NCI-H1105 (cell line): Measurements from ENCODE around the gene MT1A.

Experiments
- DNase-seq: peaks from one replicate; lab custom pipeline; 2025; lab: John Stamatoyannopoulos, UW

The MT1A gene

DNA sequence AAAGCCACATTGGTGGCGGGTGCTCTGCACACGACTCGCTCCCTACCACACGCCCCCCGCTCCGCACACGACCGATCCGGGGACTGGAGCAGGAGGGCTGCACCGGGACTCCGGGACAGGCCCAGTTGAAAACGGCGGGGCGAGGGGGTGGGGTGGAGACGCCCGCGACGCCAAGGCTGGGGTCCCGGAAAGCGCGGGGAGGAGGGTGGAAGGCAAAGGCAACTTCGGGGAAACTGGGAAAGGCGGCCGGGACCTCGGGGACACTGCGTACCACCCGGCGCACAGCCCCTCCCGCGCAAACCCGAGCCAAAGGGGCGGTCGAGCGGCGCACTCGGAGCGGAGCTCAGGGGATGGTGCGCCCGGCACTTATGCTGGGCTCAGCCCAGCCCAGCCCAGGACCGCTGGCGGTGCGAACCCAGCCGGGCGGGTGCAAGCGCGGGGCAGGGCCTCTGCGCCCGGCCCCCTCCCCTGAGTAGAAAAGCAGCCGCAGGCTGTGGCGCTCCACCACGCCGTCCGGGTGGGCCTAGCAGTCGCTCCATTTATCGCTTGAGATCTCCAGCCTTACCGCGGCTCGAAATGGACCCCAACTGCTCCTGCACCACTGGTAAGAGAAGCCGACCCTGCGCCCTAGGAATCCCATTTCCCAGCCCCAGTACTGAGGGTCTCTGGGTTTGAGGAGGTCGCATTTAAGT, 6.2 kb upstream of the MT1A start, which contains the start of gene MT1M:
MT1M (plus strand) TSS at position 504 of the 692 bp plus-strand sequence; CDS start at position 577, 73 bp downstream.
- DNase-seq: no peak

GRCh38 chr16:56632848-56633365, 5.6 kb upstream of the MT1A start:
- DNase-seq: no peak

DNA sequence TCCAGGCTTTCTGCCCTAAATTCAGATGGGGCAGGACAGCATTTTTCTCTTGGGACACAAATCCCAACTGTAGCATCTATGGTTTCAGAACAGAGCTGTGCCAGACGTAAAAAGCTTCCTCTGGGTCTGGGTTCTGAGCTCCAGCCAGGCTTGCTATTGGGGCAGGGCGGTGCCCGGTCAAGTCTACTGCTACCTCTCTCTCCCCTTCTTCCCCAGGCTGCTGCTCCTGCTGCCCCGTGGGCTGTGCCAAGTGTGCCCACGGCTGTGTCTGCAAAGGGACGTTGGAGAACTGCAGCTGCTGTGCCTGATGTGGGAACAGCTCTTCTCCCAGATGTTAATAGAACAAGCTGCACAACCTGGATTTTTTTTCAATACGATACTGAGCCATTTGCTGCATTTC, 4.9 kb upstream of the MT1A start:
- no peak for DNase-seq

- DNase-seq: no peak
These were observed 3.6 kb upstream of the MT1A start for GRCh38 chr16:56634715-56635440.

DNA sequence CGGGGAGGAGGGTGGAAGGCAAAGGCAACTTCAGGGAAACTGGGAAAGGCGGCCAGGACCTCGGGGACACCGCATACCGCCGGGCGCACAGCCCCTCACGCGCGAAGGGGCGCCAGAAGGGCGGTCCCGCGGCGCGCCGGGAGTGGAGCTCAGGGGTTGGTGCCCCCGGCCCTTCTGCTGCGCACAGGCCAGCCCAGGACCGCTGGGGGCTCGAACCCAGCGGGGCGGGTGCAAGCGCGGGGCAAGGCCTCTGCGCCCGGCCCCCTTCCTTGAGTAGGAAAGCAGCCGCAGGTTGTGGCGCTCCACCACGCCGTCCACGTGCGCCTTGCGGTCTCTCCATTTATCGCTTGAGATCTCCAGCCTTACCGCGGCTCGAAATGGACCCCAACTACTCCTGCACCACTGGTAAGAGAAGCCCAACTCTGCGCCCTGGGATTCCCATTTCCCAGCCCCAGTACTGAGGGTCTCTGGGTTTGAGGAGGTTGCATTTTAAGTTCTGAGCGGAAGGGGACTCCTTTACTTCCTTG, 3.0 kb upstream of the MT1A start:
- no peak for DNase-seq

DNA sequence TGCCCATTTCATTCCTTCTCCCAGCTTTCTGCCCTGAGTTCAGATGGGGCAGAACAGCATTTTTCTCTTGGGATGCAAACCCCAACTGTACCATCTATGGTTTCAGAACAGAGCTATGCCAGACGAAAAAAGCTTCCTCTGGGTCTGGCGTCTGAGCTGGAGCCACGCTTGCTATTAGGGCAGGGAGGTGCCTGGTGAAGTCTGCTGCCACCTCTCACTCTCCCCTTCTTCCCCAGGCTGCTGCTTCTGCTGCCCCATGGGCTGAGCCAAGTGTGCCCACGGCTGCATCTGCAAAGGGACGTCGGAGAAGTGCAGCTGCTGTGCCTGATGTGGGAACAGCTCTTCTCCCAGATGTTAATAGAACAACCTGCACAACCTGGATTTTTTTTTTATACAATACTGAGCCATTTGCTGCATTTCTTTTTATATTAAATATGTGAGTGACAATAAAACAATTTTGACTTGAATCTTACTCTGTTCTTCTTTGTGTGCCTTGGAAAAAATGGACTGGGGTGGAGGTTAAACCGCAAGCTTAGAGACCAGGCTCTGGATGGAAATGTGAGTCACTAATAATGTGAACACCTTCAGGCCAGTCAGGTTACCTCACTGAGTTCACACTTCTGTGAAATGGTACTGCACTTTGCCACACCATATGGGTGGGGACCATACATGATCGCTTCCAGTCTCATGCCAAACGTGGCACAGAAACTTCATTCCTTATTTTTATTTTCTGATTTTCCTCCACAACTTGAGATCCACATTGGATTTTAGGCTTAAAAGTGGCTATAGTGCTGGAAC, 1.7 kb upstream of the MT1A start:
- no peak for DNase-seq

- DNase-seq: no peak
These were observed 579 bp downstream of the MT1A start for GRCh38 chr16:56639045-56639444.

DNA sequence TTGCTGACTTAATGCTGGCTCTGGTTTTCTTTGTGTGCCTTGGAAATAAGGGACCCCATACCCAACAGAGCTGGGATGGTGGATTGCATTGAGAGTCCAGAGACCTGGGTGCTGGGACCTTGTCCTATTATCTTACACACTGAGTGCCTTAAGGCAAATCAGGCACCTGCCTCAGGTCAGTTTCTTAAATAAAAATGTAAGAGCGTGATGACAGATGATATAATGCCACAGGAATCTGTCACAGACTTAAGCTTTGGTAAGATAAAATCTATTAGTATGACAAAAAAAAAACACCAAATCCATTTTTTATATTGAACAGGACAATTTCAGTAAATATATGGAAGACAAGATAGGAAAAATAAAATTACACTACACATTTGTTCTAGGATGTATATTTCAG, 1.6 kb downstream of the MT1A start:
- DNase-seq: no peak

DNA sequence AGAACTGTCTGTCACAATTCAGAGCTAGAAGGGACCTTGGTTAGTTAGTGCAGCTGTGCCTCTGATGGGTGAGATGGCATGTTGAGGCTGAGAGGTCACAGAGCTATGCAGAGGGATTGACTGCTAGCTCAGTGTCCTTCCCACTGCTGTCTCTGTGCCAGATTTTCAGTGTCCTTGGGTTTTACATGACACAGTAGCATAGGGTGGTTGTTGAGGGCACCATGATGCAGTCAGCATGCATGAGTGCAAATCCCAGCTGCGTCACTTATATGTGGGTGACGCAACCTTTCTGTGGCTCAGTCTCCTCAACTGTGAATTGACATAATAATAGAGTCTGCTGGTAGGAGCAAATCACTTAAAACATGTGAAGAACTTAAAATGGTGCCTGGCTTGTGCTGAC, 2.7 kb downstream of the MT1A start:
- no peak for DNase-seq

- DNase-seq: no peak
These were observed 4.8 kb downstream of the MT1A start for GRCh38 chr16:56643080-56643778.

DNA sequence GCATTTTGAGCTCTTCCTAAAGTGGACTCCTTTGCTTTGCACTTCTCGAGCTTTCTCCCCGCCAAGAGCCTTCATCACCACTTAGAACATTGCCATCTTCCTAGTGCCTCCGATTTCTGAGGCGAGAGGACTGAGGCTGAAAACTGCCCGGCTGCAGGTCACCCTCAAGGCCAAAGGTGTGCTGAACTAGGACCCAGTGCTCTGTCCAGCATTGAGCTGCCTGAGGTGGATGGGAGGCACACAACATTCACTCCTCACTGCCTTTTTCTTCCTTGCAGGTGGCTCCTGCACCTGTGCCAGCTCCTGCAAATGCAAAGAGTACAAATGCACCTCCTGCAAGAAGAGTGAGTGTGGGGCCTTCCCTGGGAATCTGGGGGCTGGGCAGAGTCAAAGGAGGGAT, 5.4 kb downstream of the MT1A start:
- no peak for DNase-seq

- DNase-seq: no peak
These were observed 6.8 kb downstream of the MT1A start for GRCh38 chr16:56645311-56645710.

DNA sequence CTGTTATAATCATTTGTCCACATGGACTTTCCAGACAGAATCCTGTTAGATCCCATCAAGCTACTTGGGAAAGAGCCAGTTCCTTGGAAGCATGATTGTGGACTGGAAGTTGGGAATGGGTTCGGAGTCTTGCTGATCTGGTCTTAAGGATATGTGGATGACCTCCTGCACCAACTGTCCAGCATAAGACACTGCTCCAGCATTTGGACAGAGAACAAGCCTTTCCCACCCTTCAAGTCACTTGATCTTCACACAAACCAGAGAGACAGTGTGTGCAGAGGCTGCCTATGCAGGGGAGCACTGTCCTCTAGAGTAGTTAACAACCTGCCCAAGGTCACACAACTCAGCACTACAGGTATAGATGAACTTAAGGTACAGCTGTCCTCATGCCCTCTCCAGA, 7.4 kb downstream of the MT1A start:
- no peak for DNase-seq

DNA sequence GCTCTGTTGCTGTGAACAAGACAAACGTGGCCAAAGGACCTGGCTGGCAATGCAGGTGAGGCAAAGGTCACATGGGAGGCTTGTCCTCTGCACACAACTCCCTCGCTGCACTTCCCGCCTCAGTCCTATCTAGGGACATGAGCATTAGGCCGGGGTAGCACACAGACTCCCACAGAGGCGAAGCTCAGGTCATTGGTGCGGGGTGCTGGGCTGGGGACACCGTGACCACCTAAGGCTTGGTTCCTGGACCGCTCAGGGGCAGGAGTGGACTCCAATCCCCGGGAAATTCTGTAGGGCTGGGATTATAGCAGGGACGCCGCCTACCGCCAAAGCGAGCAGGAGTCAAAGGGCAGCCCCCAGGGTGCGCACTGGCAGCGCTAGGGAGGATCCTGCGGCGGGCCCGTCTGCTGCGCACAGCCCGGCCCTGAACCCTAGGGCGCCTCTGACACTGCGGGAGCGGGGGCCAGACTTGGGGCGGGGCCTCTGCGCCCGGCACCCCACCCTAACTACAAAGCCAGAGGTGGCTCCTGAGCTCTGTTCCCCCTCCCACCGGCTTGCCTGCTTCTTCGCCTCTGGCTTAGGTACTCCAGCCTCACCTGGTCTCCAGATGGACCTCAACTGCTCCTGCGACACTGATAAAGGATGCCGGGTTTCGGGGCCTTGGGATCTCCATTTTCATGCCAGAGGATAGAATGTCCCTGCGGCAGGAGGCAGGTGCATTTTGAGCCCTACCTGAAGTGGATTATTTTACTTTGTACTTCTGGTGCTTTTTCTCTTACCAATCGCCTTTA, 9.4 kb downstream of the MT1A start:
- no peak for DNase-seq

- no peak for DNase-seq
These were observed 10.8 kb downstream of the MT1A start for GRCh38 chr16:56649271-56649670.

DNA sequence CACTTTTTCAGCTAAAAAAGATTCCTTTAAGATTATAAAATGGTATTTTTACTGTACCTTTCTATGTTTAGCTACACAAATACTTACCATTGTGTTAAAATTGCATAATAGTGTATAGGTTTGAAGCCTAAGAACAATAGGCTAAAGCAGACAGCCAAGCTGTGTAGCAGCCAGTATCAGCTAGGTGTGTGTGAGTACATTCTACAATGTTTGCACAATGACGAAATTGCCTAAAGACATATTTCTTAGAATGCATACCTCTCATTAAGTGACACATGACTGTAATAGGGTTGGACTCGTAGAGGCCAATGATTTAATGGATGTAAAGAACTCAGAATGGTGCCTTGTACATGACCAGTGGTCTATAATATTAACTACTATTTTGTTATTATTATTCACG, 11.4 kb downstream of the MT1A start:
- DNase-seq: no peak

- DNase-seq: no peak
These were observed 13.1 kb downstream of the MT1A start, which contains the start of gene MT1B for GRCh38 chr16:56651586-56651985. Gene MT1B (plus strand): TSS chr16:56651886. CDS start chr16:56651954, 68 bp downstream.

DNA sequence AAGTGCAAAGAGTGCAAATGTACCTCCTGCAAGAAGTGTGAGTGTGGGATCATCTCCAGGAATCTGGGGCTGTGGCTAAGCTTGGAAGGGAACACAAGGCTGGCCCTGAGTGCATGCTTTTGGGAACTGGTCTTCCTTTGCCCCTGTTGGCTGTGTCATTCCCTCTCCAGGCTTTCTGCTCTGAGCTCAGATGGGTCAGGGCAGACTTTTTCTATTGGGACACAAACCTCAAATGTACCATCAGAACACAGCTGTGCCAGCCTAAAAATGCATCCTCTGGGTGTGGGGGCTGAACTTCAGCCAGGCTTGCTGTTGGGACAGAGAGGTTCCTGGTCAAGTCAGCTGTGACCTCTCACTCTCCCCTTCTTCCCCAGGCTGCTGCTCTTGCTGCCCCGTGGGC, 14.1 kb downstream of the MT1A start:
- no peak for DNase-seq

DNA sequence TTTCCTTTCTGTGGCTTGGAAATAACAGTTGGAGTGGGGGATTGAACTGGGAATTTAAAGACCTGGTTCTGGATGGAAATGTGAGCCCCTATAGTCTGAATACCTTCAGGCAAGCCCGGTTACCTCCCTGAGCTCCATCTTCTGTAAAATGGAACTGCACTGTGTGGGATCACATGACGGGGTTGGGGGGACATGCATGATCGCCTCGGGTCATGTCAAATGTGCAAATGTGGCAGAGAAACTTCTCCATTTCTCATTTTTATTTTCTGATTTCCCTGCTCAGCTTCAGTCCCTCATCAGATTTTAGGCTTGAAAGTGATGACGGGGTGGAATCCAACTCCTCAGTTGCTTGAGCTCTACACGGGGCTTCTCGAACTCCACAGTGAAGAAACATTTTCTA, 14.8 kb downstream of the MT1A start:
- no peak for DNase-seq

DNA sequence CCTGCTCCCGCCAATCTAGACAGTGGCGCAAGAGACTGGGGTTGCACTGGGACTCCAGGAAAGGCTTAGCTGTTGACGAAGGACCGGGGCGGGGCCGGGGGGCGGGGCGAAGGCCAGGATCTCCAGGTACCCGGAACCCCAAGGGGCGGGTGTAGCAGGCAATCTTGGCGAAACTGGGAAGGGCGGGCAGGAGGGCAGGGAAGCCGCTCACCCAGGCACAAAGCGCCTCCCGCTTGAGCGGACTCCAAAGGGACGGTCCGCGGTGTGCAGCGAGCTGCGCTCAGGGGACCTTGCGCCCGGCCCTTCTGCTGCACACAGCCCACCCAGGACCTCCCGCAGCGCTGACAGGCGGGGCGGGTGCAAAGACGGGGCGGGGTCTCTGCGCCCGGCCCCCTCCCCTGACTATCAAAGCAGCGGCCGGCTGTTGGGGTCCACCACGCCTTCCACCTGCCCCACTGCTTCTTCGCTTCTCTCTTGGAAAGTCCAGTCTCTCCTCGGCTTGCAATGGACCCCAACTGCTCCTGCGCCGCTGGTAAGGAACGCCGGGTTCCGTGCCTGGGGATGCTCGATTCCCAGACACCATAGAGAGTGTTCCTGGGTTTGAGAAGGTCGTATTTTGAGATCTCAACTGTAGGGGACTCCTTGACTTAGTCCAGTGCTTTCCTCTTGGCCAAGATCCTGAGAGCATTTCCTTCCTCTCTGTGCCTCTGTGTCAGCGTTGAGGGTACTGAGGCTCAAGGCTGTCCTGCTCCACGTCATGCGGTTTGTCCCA, 19.3 kb downstream of the MT1A start, which contains the start of gene MT1F:
MT1F (plus strand) TSS at position 405 of the 772 bp plus-strand sequence; CDS start at position 505, 100 bp downstream.
- peak; percentile 41 for DNase-seq
